HepG2 (cell line): ENCODE measurements around the gene KISS1R. TPM values are rescaled to one million over a fixed set of nuclear protein-coding genes. Genes with fewer than 3 reads are reported as not detected.
A peak's percentile ranks its signal among the peaks of the same experiment; 100 is the strongest.

Experiments
- CBX2 ChIP-seq, 2 experiments: fragments of 200-600 bp in 1 of 2; sonication (generic); formaldehyde crosslinking in 1 of 2; IDR thresholded peaks; 2 replicates each; pipeline versions ENCODE4 v1.7.0 to v1.8.1; 2018 to 2022; ENCODE audit warnings: low read depth in 2 of 2, low read length in 1 of 2, mild to moderate bottlenecking in 1 of 2, missing genetic modification reagents in 1 of 2
- CENPX ChIP-seq: sonication (generic); formaldehyde crosslinking; IDR thresholded peaks from 2 replicates; pipeline ENCODE4 v1.9.0; 2021; ENCODE audit warnings: mild to moderate bottlenecking, missing genetic modification reagents, moderate library complexity
- GZF1 ChIP-seq: sonication (generic); formaldehyde crosslinking; IDR thresholded peaks from 2 replicates; pipeline ENCODE4 v1.5.1; 2020; ENCODE audit warnings: mild to moderate bottlenecking, missing genetic modification reagents
- HNRNPL ChIP-seq: fragments of 200-400 bp; formaldehyde crosslinking; IDR thresholded peaks from 2 replicates; pipeline ENCODE4 v1.6.1; 2017; ENCODE audit warnings: mild to moderate bottlenecking, low read depth, low read length
- IKZF1 ChIP-seq: fragments of 450-650 bp; IDR thresholded peaks from 2 replicates; pipeline ENCODE4 v1.7.1; 2016
- NFE2L1 ChIP-seq: sonication (generic); formaldehyde crosslinking; IDR thresholded peaks from 2 replicates; pipeline ENCODE4 v1.4.0; 2020; ENCODE audit warnings: missing genetic modification reagents, mild to moderate bottlenecking, borderline replicate concordance
- NONO ChIP-seq, 2 experiments: fragments of 450-650 bp in 1 of 2; sonication (generic) in 1 of 2; formaldehyde crosslinking in 1 of 2; IDR thresholded peaks in 1 of 2; conservative IDR thresholded peaks in 1 of 2; 2 replicates each; pipeline versions ENCODE4 v1.6.1 to v1.8.0; 2017 to 2022; ENCODE audit warnings: mild to moderate bottlenecking in 1 of 2, missing genetic modification reagents in 1 of 2, moderate library complexity in 1 of 2
- NPAS2 ChIP-seq: sonication (generic); formaldehyde crosslinking; IDR thresholded peaks from 2 replicates; pipeline ENCODE4 v1.8.0; 2022; ENCODE audit warnings: mild to moderate bottlenecking, missing genetic modification reagents, borderline replicate concordance
- PAF1 ChIP-seq: IDR thresholded peaks from 2 replicates; pipeline ENCODE4 v1.6.1; 2016; ENCODE audit warnings: missing genetic modification reagents, missing compliant biosample characterization
- RBM22 ChIP-seq: fragments of 200-400 bp; formaldehyde crosslinking; optimal IDR thresholded peaks from 2 replicates; pipeline ENCODE3; 2017; ENCODE audit warnings: mild to moderate bottlenecking, low read length, moderate library complexity
- TSC22D2 ChIP-seq: sonication (generic); formaldehyde crosslinking; IDR thresholded peaks from 2 replicates; pipeline ENCODE4 v1.5.1; 2020; ENCODE audit warnings: missing genetic modification reagents, mild to moderate bottlenecking, borderline replicate concordance
- ZBTB7A ChIP-seq: sonication (generic); formaldehyde crosslinking; IDR thresholded peaks from 2 replicates; pipeline ENCODE4 v1.8.0; 2022; ENCODE audit warnings: mild to moderate bottlenecking, missing genetic modification reagents
- ZBTB7B ChIP-seq: sonication (generic); formaldehyde crosslinking; IDR thresholded peaks from 2 replicates; pipeline ENCODE4 v1.4.0; 2020; ENCODE audit warnings: missing genetic modification reagents
- ZFYVE20 ChIP-seq: sonication (generic); formaldehyde crosslinking; IDR thresholded peaks from 2 replicates; pipeline ENCODE4 v1.8.0; 2023; ENCODE audit warnings: low read depth, mild to moderate bottlenecking, moderate library complexity, missing genetic modification reagents, borderline replicate concordance
- ZNF326 ChIP-seq: sonication (generic); formaldehyde crosslinking; IDR thresholded peaks from 2 replicates; pipeline ENCODE4 v1.4.0; 2020; ENCODE audit warnings: missing genetic modification reagents, borderline replicate concordance
- ZNF562 ChIP-seq: sonication (generic); formaldehyde crosslinking; IDR thresholded peaks from 2 replicates; pipeline ENCODE4 v1.8.0; 2022; ENCODE audit warnings: missing genetic modification reagents, borderline replicate concordance
- ZNF563 ChIP-seq: sonication (generic); formaldehyde crosslinking; IDR thresholded peaks from 2 replicates; pipeline ENCODE4 v1.8.0; 2022; ENCODE audit warnings: mild to moderate bottlenecking, moderate library complexity, missing genetic modification reagents
- ZNF746 ChIP-seq: sonication (generic); formaldehyde crosslinking; IDR thresholded peaks from 2 replicates; pipeline ENCODE4 v1.8.0; 2022; ENCODE audit warnings: mild to moderate bottlenecking, missing genetic modification reagents
- ZNF773 ChIP-seq: sonication (generic); formaldehyde crosslinking; IDR thresholded peaks from 2 replicates; pipeline ENCODE4 v1.4.0; 2020; ENCODE audit warnings: missing genetic modification reagents, borderline replicate concordance
- ZNF782 ChIP-seq: sonication (generic); formaldehyde crosslinking; IDR thresholded peaks from 2 replicates; pipeline ENCODE4 v1.4.0; 2020; ENCODE audit warnings: missing genetic modification reagents, mild to moderate bottlenecking, borderline replicate concordance
- ZNF788 ChIP-seq: sonication (generic); formaldehyde crosslinking; IDR thresholded peaks from 2 replicates; pipeline ENCODE4 v1.5.0; 2020; ENCODE audit warnings: mild to moderate bottlenecking, missing genetic modification reagents, borderline replicate concordance
- ZSCAN12 ChIP-seq: sonication (generic); formaldehyde crosslinking; IDR thresholded peaks from 2 replicates; pipeline ENCODE4 v1.9.0; 2021; ENCODE audit warnings: mild to moderate bottlenecking, missing genetic modification reagents
- ZSCAN21 ChIP-seq: sonication (generic); formaldehyde crosslinking; IDR thresholded peaks from 2 replicates; pipeline ENCODE4 v1.8.0; 2022; ENCODE audit warnings: mild to moderate bottlenecking, missing genetic modification reagents, moderate library complexity, borderline replicate concordance
- polyA plus RNA-seq, 8 experiments: library from polyadenylated mRNA; depleted of rRNA in 3 of 8; stranded (reverse) in 7 of 8; unstranded in 1 of 8; fragments of >200 nt; fragmentation: Illumina TruSeq in 4 of 8; extraction: Trizol in 4 of 8; gene quantifications; 2 replicates each; pipeline versions ENCODE4 v1.2.1 to v1.2.3, GENCODE V29; 2011 to 2016; ENCODE audit warnings: low read depth in 4 of 8, missing spikeins in 1 of 8, mixed read lengths in 1 of 8; ENCODE audit not compliant: insufficient read depth in 1 of 8
- total RNA-seq, 5 experiments: library from RNA; depleted of rRNA; stranded (reverse); fragments of >200 nt; fragmentation: Illumina TruSeq; extraction: Trizol; gene quantifications; 2 replicates each; pipeline ENCODE4 v1.2.3, GENCODE V29; 2016; ENCODE audit warnings: low read depth in 1 of 5
- TF ChIP-seq, protein P1 (sequence below): sonication (generic); formaldehyde crosslinking; conservative IDR thresholded peaks from 2 replicates; pipeline ENCODE4 v1.5.0; 2020; ENCODE audit warnings: missing genetic modification reagents
- TF ChIP-seq, protein P2 (sequence below): sonication (generic); formaldehyde crosslinking; IDR thresholded peaks from 2 replicates; pipeline ENCODE4 v1.5.0; 2020; ENCODE audit warnings: missing genetic modification reagents
- TF ChIP-seq, protein P3 (sequence below): IDR thresholded peaks from 2 replicates; pipeline ENCODE4 v1.6.1; 2016; ENCODE audit warnings: low read depth, control low read depth

Gene KISS1R
- total and polyA plus RNA-seq, 2 of the 13 experiments (the other 11 are each of a cell fraction or from before 2014, with no cell fraction given) = 1.1 to 10.2 TPM

DNA sequence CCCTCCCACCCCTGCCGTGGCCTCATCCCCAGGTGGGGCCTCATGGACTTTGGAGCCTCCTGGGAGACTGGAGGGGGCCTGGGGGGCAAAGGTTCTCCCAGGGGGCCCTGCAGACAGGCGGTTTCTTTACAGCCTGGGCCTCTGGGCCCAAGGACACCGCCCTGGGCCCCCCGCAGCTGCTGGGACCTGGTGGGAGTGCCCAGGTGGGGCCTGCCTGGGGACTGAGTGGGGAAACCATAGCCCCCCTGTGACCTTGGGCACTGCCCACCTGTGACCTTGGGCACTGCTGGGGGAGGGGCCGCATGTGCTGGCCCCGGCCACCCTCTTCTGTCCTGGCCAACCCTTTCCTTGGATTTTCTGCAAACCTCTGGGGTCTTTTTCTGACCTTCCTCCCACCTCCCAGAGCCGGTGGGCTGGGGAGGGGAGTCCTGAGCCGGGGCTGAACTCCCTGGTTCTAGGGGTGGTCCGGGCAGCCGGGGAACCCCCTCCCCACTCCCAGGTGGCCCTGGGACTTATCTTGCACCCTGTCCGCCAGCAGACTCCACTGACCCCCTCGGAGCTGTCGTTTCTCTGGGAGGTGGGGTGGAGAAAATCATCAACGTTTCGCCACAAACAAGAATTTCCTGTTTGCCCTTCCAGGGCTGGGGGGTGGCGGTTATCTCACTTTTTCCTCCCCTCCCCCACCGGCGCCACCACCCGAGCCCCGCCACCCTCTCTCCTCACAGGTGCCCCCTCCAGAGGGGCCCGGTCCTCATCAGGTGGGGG lies 35.7 kb downstream of the KISS1R start (continued):
- TF ChIP-seq, protein P1, sequence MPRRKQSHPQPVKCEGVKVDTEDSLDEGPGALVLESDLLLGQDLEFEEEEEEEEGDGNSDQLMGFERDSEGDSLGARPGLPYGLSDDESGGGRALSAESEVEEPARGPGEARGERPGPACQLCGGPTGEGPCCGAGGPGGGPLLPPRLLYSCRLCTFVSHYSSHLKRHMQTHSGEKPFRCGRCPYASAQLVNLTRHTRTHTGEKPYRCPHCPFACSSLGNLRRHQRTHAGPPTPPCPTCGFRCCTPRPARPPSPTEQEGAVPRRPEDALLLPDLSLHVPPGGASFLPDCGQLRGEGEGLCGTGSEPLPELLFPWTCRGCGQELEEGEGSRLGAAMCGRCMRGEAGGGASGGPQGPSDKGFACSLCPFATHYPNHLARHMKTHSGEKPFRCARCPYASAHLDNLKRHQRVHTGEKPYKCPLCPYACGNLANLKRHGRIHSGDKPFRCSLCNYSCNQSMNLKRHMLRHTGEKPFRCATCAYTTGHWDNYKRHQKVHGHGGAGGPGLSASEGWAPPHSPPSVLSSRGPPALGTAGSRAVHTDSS = no peak
- TF ChIP-seq ZNF562 (CRISPR knock-in tag) (no peak), RBM22 (peak; percentile 98), IKZF1 (no peak), ZSCAN12 (CRISPR knock-in tag) (no peak), CBX2 (IDR thresholded peaks at IDR 0.05; ENCODE audit: low read depth, low read length) (no peak), CBX2 (CRISPR knock-in tag; IDR thresholded peaks at IDR 0.05; ENCODE audit: low read depth) (no peak), ZNF326 (CRISPR knock-in tag) (0 out of 2 replicates have a peak, but pooled peaks have one; percentile 42), CENPX (CRISPR knock-in tag) (no peak), ZNF782 (CRISPR knock-in tag) (no peak), ZBTB7B (CRISPR knock-in tag) (peak; percentile 100), HNRNPL (peak; percentile 100), NONO (IDR thresholded peaks at IDR 0.05) (no peak), NONO (CRISPR knock-in tag; conservative IDR thresholded peaks at IDR 0.05) (peak; percentile 79), NPAS2 (no peak), ZSCAN21 (CRISPR knock-in tag) (0 out of 2 replicates have a peak, but pooled peaks have one; percentile 61), TSC22D2 (CRISPR knock-in tag) (no peak), ZFYVE20 (CRISPR knock-in tag) (no peak), NFE2L1 (0 out of 2 replicates have a peak, but pooled peaks have one; percentile 34), GZF1 (CRISPR knock-in tag) (0 out of 2 replicates have a peak, but pooled peaks have one; percentile 61), ZNF788 (CRISPR knock-in tag) (peak; percentile 91), PAF1 (CRISPR knock-in tag) (peak; percentile 66; the same call in 1 of the 2 replicates), ZBTB7A (CRISPR knock-in tag) (peak; percentile 97), ZNF773 (CRISPR knock-in tag) (no peak), ZNF746 (CRISPR knock-in tag) (peak; percentile 99), ZNF563 (CRISPR knock-in tag) (peak; percentile 52; the same call in 1 of the 2 replicates)
- TF ChIP-seq, protein P2, sequence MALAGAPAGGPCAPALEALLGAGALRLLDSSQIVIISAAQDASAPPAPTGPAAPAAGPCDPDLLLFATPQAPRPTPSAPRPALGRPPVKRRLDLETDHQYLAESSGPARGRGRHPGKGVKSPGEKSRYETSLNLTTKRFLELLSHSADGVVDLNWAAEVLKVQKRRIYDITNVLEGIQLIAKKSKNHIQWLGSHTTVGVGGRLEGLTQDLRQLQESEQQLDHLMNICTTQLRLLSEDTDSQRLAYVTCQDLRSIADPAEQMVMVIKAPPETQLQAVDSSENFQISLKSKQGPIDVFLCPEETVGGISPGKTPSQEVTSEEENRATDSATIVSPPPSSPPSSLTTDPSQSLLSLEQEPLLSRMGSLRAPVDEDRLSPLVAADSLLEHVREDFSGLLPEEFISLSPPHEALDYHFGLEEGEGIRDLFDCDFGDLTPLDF (CRISPR knock-in tag) = peak; percentile 58; the same call in 1 of the 2 replicates
- TF ChIP-seq, protein P3, sequence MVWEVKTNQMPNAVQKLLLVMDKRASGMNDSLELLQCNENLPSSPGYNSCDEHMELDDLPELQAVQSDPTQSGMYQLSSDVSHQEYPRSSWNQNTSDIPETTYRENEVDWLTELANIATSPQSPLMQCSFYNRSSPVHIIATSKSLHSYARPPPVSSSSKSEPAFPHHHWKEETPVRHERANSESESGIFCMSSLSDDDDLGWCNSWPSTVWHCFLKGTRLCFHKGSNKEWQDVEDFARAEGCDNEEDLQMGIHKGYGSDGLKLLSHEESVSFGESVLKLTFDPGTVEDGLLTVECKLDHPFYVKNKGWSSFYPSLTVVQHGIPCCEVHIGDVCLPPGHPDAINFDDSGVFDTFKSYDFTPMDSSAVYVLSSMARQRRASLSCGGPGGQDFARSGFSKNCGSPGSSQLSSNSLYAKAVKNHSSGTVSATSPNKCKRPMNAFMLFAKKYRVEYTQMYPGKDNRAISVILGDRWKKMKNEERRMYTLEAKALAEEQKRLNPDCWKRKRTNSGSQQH (CRISPR knock-in tag) = no peak
